Measurements from ENCODE around the gene CNEP1R1.

The CNEP1R1 gene

GRCh38 chr16:50043358-50043757 lies 18.3 kb downstream of the CNEP1R1 start:
- TF ChIP-seq CTCF (conservative IDR thresholded peaks at IDR 0.05; ENCODE audit: low read depth, low read length) = no peak
- no peak overlapping the region for H3K4me3 ChIP-seq (ENCODE audit: low read length)
- DNase-seq (ENCODE audit: low read depth) = no peak

GRCh38 chr16:50045412-50045811 lies 20.4 kb downstream of the CNEP1R1 start:
- no peak for DNase-seq (ENCODE audit: low read depth)
- no peak overlapping the region for H3K4me3 ChIP-seq (ENCODE audit: low read length)
- no peak for TF ChIP-seq CTCF (conservative IDR thresholded peaks at IDR 0.05; ENCODE audit: low read depth, low read length)

GRCh38 chr16:50046853-50047252 lies 21.8 kb downstream of the CNEP1R1 start:
- no peak for DNase-seq (ENCODE audit: low read depth)
- H3K4me3 ChIP-seq (ENCODE audit: low read length) = no peak overlapping the region
- TF ChIP-seq CTCF (conservative IDR thresholded peaks at IDR 0.05; ENCODE audit: low read depth, low read length) = no peak

GRCh38 chr16:50047864-50048263 lies 22.8 kb downstream of the CNEP1R1 start:
- TF ChIP-seq CTCF (conservative IDR thresholded peaks at IDR 0.05; ENCODE audit: low read depth, low read length) = no peak
- no peak for DNase-seq (ENCODE audit: low read depth)
- no peak overlapping the region for H3K4me3 ChIP-seq (ENCODE audit: low read length)

GRCh38 chr16:50050802-50051201 lies 25.8 kb downstream of the CNEP1R1 start:
- no peak for TF ChIP-seq CTCF (conservative IDR thresholded peaks at IDR 0.05; ENCODE audit: low read depth, low read length)
- no peak for DNase-seq (ENCODE audit: low read depth)
- H3K4me3 ChIP-seq (ENCODE audit: low read length) = no peak overlapping the region

GRCh38 chr16:50056226-50056625 lies 31.2 kb downstream of the CNEP1R1 start:
- H3K4me3 ChIP-seq (ENCODE audit: low read length) = no peak overlapping the region
- TF ChIP-seq CTCF (conservative IDR thresholded peaks at IDR 0.05; ENCODE audit: low read depth, low read length) = no peak
- DNase-seq (ENCODE audit: low read depth) = no peak

- H3K4me3 ChIP-seq (ENCODE audit: low read length) = no peak overlapping the region
- no peak for TF ChIP-seq CTCF (conservative IDR thresholded peaks at IDR 0.05; ENCODE audit: low read depth, low read length)
- no peak for DNase-seq (ENCODE audit: low read depth)
Measured at GRCh38 chr16:50058091-50058771, 33.2 kb downstream of the CNEP1R1 start.

All from retinal pigment epithelial cell (primary cell).